GM18519 (cell line): ENCODE measurements around the gene ADAMTS13.

Experiments
- ATAC-seq: cut with Tn5 transposase; IDR thresholded peaks from one replicate; pipeline ENCODE4 v1.9.1; 2021; ENCODE audit warnings: mild to moderate bottlenecking, moderate library complexity; ENCODE audit not compliant: unreplicated experiment, low FRiP score

The ADAMTS13 gene

GRCh38 chr9:133423216-133423615, 1.0 kb downstream of the ADAMTS13 start:
- ATAC-seq, result no peak

GRCh38 chr9:133424187-133424586, 2.0 kb downstream of the ADAMTS13 start:
- ATAC-seq, result no peak

- ATAC-seq, result no peak
Observed at GRCh38 chr9:133425049-133425632, 3.0 kb downstream of the ADAMTS13 start.

GRCh38 chr9:133426011-133426410, 3.8 kb downstream of the ADAMTS13 start:
- ATAC-seq, result no peak

- ATAC-seq, result no peak
Observed at GRCh38 chr9:133427658-133428348, 5.6 kb downstream of the ADAMTS13 start.

GRCh38 chr9:133428617-133429101, 6.5 kb downstream of the ADAMTS13 start:
- no peak for ATAC-seq

GRCh38 chr9:133429214-133429613, 7.0 kb downstream of the ADAMTS13 start:
- no peak for ATAC-seq

GRCh38 chr9:133429641-133430161, 7.5 kb downstream of the ADAMTS13 start:
- no peak for ATAC-seq

- no peak for ATAC-seq
Observed at GRCh38 chr9:133430244-133430643, 8.1 kb downstream of the ADAMTS13 start.

- ATAC-seq, result no peak
Observed at GRCh38 chr9:133433351-133433843, 11.2 kb downstream of the ADAMTS13 start.

- ATAC-seq, result no peak
Observed at GRCh38 chr9:133436681-133437080, 14.5 kb downstream of the ADAMTS13 start.

GRCh38 chr9:133437753-133438531, 15.8 kb downstream of the ADAMTS13 start:
- ATAC-seq, result no peak

- ATAC-seq, result no peak
Observed at GRCh38 chr9:133439337-133439736, 17.2 kb downstream of the ADAMTS13 start.

GRCh38 chr9:133440874-133441273, 18.7 kb downstream of the ADAMTS13 start:
- ATAC-seq, result no peak

- no peak for ATAC-seq
Observed at GRCh38 chr9:133441571-133441970, 19.4 kb downstream of the ADAMTS13 start.

GRCh38 chr9:133443248-133443647, 21.1 kb downstream of the ADAMTS13 start:
- no peak for ATAC-seq

- ATAC-seq, result no peak
Observed at GRCh38 chr9:133443982-133444381, 21.8 kb downstream of the ADAMTS13 start.

GRCh38 chr9:133445293-133445969, 23.3 kb downstream of the ADAMTS13 start:
- no peak for ATAC-seq

GRCh38 chr9:133448487-133448972, 26.4 kb downstream of the ADAMTS13 start:
- no peak for ATAC-seq

GRCh38 chr9:133449760-133450159, 27.6 kb downstream of the ADAMTS13 start:
- no peak for ATAC-seq
